Stimulated activated CD4-positive, alpha-beta T cell treated with anti-CD3 and anti-CD28 coated beads, Interleukin-12 subunit alpha, Interleukin-12 subunit beta, amount 100 ng/mL, for 24 hours (primary cell): ENCODE results near the gene TTLL9.
A peak's percentile ranks its signal among the peaks of the same experiment; 100 is the strongest.

Source experiments
- DNase-seq, 2 experiments: peaks; one replicate each; pipeline ENCODE4 v3.0.0-alpha.2; 2020; ENCODE audit warnings: low read depth in 2 of 2

TTLL9 gene

DNA sequence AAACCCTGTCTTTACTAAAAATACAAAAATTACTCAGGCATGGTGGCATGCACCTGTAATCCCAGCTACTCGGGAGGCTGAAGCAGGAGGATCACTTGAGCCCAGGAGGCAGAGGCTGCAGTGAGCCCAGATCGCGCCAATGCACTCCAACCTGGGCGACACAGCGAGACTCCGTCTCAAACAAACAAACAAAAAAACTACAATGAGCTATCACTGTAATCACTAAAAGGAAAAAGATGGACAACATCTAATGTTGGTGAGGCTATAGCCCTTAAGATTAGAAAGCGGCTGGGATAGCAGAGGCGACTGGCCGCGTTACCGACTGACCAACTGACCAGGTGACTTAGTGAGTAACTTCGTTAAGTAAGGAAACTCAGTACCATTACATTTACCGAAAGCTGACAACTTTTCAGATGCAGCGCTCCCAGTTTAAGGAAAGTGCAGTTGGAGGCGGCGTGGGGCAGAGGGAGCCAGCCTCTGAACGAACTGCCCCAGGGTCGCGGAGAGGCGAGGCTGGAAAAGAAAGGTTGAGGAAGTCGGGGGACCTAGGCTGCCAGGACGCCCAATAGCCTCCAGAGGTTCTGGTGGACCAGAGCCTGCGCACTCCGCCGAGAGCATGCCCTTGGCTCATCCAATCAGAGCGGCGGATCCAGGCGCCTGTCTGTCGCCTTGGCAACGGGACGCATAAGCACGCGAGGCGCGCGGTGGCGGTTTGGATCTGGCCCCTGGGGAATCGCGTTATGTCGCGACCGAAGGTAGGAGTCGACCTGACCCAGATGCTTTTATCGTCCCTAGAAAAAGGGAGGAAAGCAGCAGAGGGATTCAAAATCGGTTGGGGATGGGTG is 8.9 kb downstream of the TTLL9 start:
- peak; percentile 76 to 81 for DNase-seq

DNA sequence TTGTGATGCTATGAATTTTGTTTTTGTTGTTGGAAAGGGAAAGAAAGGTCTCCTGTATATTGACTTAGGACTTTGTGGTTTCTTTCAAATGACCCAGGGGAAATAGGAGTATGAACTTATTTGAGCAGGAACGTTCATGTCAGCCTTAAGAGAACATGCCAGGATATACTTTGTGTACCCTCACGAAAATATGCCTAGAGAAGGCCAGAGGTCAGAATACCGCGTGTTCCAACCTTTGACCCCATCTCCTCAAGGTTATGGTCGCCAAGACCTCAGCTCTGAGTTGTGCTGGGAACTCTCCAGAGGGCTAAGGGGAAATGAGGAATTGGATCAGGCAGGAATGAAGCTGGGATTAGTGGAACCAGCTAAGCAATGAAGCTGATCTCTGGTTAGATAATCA is 11.5 kb downstream of the TTLL9 start:
- no peak for DNase-seq

DNA sequence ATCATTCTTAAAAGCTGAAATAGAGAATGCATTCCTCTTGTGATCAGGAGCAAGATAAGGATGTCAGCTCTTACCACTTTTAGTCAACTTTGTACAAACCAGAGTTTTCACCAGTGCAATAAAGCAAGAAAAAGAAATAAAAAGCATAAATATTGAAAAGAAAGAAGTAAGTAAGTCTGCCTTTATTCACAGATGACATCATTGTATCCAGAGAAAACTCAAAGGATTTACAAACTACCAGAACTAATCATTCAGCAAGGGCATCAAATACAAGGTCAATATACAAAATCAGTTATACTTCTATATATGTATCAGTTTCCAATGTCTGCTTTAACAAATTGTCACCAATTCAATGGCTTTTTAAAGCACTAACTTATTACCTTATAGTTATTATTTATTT is 13.4 kb downstream of the TTLL9 start:
- no peak for DNase-seq

- no peak for DNase-seq
Observed at GRCh38 chr20:31890646-31891045, 20.2 kb downstream of the TTLL9 start.

- DNase-seq = no peak
Observed at GRCh38 chr20:31894980-31895675, 24.7 kb downstream of the TTLL9 start.

- no peak for DNase-seq
Observed at GRCh38 chr20:31896049-31896448, 25.6 kb downstream of the TTLL9 start.

- DNase-seq = no peak
Observed at GRCh38 chr20:31897541-31897940, 27.1 kb downstream of the TTLL9 start.

GRCh38 chr20:31901615-31902014 is 31.2 kb downstream of the TTLL9 start:
- no peak for DNase-seq

- no peak for DNase-seq
Observed at GRCh38 chr20:31903627-31904386, 33.4 kb downstream of the TTLL9 start.

DNA sequence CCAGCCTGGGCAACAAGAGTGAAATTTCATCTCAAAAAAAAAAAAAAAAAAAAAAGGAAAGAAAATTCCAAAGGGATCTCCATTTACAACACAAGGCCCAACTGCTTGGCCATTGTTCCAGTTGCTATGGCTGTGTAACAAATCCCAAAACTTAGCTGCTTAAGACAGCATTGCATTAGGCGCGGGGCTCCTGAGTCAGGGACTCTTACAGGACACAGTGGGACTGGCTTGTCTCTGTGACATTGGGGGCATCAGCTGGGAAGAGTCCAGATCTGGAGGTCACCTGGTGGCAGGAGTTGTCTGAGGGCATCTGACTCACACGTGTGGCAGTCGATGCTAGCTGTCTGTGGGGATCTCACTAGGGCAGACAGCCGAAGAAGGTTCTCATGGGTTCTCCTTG is 35.6 kb downstream of the TTLL9 start:
- DNase-seq = no peak

GRCh38 chr20:31907046-31907445 is 36.6 kb downstream of the TTLL9 start:
- DNase-seq = no peak

DNA sequence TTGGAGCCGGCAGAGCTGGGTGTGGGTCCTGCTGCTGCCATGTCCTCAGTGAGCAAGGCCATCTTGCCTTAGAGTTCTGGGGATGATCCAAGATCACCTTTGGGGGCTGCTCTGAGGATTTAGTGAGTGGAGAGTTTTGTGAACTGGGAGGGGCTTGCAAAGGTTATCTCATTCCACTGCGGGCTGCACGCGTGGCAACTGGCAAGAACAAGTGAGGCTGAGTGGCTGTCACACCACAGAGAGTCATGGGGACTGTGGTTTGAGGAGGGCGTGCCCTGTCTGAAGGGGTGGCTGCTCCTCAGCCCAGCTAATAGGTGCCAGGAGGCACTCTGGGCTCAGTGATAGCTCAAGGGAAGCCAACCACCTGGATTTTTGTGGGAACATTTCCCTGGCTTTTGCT is 37.6 kb downstream of the TTLL9 start:
- no peak for DNase-seq

DNA sequence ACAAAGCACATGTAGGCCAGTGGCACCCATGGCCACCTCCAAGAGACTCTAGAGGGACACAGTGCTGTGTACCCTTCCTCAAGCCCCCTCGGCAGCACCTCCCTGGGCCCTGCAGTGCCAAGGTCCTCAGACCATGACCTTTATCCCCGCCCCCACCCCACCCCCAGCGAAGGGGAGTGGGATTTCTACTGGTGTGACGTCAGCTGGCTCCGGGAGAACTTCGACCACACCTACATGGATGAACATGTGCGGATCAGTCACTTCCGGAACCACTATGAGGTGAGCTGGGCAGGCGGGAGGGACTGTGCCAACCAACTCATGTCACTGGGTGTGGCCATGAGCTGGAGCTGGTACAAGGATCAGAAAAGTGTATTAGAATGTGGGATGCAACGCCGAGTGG is 38.0 kb downstream of the TTLL9 start:
- no peak for DNase-seq

DNA sequence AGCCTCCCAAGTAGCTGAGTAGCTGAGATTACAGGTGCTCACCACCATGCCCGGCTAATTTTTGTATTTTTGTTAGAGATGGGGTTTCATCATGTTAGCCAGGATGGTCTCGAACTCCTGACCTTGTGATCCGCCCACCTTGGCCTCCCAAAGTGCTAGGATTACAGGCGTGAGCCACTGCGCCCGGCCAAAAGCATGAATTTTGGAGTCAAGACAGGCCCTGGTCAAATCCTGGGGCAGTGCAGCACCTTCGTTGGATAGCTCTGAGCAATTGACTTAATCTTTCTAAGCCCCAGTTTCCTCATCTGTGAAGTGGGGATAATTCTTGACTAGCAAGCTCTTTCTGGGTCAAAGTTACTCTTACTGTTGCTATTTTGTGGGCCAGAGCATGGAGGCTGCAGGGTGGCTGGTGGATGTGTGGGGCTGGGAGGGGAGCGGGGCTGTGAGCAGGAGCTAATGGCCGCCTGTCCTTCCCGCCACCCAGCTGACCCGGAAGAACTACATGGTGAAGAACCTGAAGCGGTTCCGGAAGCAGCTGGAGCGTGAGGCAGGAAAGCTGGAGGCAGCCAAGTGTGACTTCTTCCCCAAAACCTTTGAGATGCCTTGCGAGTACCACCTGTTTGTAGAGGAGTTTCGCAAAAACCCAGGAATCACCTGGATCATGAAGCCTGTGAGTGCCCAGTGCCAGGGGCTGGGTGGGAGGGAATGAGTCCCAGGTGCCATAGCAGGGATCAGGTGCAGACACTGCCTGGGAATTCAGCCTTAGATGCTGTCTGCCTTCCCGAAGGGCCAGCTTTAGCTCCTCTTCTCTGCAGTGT is 39.0 kb downstream of the TTLL9 start:
- no peak for DNase-seq

DNA sequence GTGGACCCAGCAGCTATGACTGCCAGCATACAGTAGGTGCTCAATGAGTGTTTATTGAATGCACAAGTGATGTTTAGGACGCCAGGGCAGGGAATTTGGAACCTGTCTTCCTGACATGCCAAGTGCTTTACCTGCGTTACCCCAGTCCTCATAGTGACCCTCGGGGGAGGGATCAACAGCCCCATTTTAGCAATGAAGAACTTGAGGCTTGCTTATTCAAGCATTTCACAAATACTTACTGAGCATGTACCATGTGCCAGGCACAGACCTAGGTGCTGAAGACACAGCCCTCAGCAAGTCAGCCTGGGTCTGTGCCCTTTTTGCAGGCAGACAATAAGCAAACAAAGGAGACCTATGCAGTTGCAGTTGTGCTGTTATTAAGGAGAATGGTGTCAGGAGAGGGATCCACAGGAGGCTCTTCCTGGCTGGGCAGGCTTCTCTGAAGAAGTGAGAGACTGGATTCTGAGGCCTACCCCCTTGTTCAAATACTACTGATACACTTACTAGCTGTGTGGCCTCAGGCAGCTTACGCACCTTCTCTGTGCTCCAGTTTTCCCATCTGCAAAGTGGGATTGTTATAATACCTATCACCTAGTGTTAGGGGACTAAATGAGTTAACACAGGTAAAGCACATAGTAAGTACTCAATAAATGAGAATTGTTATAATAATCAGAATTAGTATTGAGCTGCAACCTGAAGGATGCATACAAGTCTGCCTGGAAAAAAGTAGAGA is 39.8 kb downstream of the TTLL9 start:
- no peak for DNase-seq

- DNase-seq = no peak
Observed at GRCh38 chr20:31913431-31914157, 43.2 kb downstream of the TTLL9 start.

DNA sequence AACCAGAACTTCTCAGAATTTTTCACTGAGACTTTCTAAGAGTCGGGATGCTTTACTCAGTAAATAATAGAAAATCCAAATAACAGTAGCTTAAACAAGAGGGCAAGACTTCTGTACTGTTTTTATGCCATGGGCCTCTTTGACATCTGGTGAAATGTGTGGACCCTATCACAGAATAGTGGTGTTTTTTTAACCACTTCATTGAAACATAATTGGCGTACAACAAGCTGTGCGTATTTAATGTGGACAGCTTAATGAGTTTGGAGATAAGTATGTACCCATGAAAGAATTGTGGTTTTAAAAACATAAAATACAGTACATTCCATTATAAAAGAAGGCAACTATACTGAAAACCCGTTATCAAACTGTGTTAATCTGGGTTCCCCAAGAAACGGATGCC is 43.7 kb downstream of the TTLL9 start:
- DNase-seq = no peak

DNA sequence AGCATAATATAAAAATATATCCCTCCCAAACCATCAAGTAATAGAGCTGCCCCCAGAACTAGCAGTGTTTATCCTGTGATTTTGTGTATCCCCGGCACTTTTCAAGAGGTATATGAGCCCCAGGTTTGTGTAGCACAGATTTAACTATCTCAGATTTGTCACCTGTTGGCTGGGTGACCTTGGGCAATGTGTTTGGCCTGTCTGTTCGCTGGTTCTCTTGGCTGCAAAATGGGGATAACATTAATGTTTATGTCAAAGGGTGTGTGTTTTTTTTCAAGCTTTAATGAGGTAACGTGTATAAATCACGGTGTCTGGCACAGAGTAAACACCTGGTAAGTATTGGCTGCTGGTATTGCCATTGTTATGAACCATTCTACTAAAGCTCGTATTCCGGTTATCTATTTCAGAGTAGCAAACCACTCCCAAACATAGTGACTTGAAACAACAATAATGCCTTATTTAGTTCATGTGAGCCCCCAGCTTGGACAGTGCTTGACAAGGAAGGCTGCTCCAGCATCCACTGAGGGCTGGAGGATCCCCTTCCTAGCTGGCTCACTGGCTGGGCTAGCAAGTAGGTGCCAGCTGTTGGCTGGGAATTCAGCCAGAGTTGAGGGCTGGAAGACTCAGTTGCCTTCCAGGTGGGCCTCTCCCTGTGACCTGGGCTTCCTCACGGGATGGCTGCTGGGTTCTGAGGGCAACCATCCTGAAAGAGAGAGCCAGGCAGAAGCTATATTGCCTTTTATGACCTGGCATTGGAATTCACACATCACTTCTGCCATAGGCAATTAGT is 45.3 kb downstream of the TTLL9 start:
- DNase-seq = no peak

GRCh38 chr20:31916708-31917107 is 46.3 kb downstream of the TTLL9 start:
- no peak for DNase-seq
